ENCODE results near the gene SLIT3.
"Not testable (repeated sequence)": the region's sequence is repeated elsewhere in the genome, so short reads cannot be mapped to it uniquely, and the experiment has no call there.

Gene SLIT3

GRCh38 chr5:169221519-169221918, 79.4 kb downstream of the SLIT3 start:
- no peak for DNase-seq (ENCODE audit: low read depth, low spot score)

- DNase-seq (ENCODE audit: low read depth, low spot score), result no peak
Measured at GRCh38 chr5:169219961-169220360, 81.0 kb downstream of the SLIT3 start.

- no peak for DNase-seq (ENCODE audit: low read depth, low spot score)
Measured at GRCh38 chr5:169219351-169219750, 81.6 kb downstream of the SLIT3 start.

- DNase-seq (ENCODE audit: low read depth, low spot score), result no peak
Measured at GRCh38 chr5:169218861-169219260, 82.1 kb downstream of the SLIT3 start.

- no peak for DNase-seq (ENCODE audit: low read depth, low spot score)
Measured at GRCh38 chr5:169218176-169218575, 82.8 kb downstream of the SLIT3 start.

GRCh38 chr5:169216866-169217265, 84.1 kb downstream of the SLIT3 start:
- DNase-seq (ENCODE audit: low read depth, low spot score), result no peak

GRCh38 chr5:169213479-169213878, 87.5 kb downstream of the SLIT3 start:
- DNase-seq (ENCODE audit: low read depth, low spot score), result no peak

GRCh38 chr5:169211761-169212160, 89.2 kb downstream of the SLIT3 start:
- not testable (repeated sequence) for DNase-seq (ENCODE audit: low read depth, low spot score)

GRCh38 chr5:169204788-169205400, 96.0 kb downstream of the SLIT3 start:
- DNase-seq (ENCODE audit: low read depth, low spot score), result no peak

- DNase-seq (ENCODE audit: low read depth, low spot score), result no peak
Measured at GRCh38 chr5:169202969-169203368, 98.0 kb downstream of the SLIT3 start.

GRCh38 chr5:169201597-169201996, 99.3 kb downstream of the SLIT3 start:
- DNase-seq (ENCODE audit: low read depth, low spot score), result no peak

- no peak for DNase-seq (ENCODE audit: low read depth, low spot score)
Measured at GRCh38 chr5:169200125-169200778, 100.7 kb downstream of the SLIT3 start.

GRCh38 chr5:169197343-169197742, 103.6 kb downstream of the SLIT3 start:
- no peak for DNase-seq (ENCODE audit: low read depth, low spot score)

- DNase-seq (ENCODE audit: low read depth, low spot score), result no peak
Measured at GRCh38 chr5:169196059-169196458, 104.9 kb downstream of the SLIT3 start.

GRCh38 chr5:169195601-169196000, 105.3 kb downstream of the SLIT3 start:
- DNase-seq (ENCODE audit: low read depth, low spot score), result no peak

GRCh38 chr5:169192536-169192935, 108.4 kb downstream of the SLIT3 start:
- DNase-seq (ENCODE audit: low read depth, low spot score), result no peak

GRCh38 chr5:169190849-169191248, 110.1 kb downstream of the SLIT3 start:
- DNase-seq (ENCODE audit: low read depth, low spot score), result no peak

GRCh38 chr5:169185626-169186025, 115.3 kb downstream of the SLIT3 start:
- no peak for DNase-seq (ENCODE audit: low read depth, low spot score)

GRCh38 chr5:169183576-169183975, 117.4 kb downstream of the SLIT3 start:
- no peak for DNase-seq (ENCODE audit: low read depth, low spot score)

- no peak for DNase-seq (ENCODE audit: low read depth, low spot score)
Measured at GRCh38 chr5:169182797-169183196, 118.1 kb downstream of the SLIT3 start.

- no peak for DNase-seq (ENCODE audit: low read depth, low spot score)
Measured at GRCh38 chr5:169181814-169182213, 119.1 kb downstream of the SLIT3 start.

- DNase-seq (ENCODE audit: low read depth, low spot score), result no peak
Measured at GRCh38 chr5:169178754-169179153, 122.2 kb downstream of the SLIT3 start.

- no peak for DNase-seq (ENCODE audit: low read depth, low spot score)
Measured at GRCh38 chr5:169178274-169178673, 122.7 kb downstream of the SLIT3 start.

All from smooth muscle cell of the brain vasculature (primary cell).